Stimulated activated CD4-positive, alpha-beta T cell treated with anti-CD3 and anti-CD28 coated beads, Interleukin-4, amount 100 ng/mL, for 1 hour (primary cell): ENCODE data around the gene PPP1R12C.

Experiments used
- DNase-seq: peaks from one replicate; pipeline ENCODE4 v3.0.0-alpha.2; 2020

Gene PPP1R12C

DNA sequence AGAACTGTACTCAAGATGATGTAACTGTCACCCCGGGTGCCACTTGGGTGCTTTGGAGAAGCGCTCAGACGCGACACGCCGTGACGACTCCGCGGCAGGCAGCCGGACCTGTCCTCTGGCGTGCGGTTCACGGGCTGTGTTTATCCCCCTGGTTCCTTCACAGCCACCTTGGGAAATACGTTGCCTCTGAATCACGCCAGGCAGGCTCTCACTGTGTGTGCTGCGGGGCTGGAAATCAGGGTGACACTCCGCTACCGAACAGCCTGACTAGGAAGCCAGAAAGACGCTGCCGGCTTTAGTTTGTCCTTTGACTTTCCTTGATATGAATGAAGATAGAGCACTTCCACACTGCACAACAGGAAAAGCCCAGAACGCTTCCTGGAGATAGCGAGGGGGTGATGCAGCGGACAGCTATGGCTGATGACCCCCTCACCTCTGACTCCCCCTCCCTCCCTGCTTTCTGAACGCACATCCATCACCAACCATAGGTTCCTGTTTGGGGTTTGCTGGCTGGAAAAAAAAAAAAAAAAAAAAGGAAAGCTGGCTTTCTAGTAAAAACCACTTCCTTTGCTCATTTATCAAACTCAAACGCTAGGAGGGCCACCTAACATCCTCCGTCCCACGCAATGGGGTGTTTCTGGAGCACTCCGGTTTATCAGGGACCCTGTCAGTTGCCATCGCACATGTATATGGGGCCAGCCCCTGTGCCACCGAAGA is 75.7 kb downstream of the PPP1R12C start:
- DNase-seq, result peak; percentile 10

DNA sequence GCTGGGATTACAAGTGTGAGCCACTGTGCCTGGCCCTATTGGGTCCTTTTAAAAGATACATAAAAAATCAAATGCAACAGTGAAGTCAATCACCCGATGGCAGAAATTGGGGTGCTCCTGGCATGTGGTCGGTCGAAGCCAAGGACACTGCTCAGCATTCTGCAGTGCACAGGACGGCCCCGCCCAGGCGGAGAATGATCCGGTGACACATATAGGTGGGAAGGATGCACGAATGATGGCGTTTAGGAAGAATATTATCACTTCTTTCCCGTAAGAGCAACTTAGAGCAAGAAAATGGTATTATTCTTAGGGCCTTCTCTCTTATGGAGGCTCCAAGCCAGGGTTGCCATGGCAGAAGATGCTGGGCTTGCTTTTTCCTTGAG is 76.2 kb downstream of the PPP1R12C start:
- DNase-seq, result no peak
